Trophoblast cell (in vitro differentiated cells and primary cell): ENCODE measurements around the gene C20orf173.
A peak's percentile ranks its signal among the peaks of the same experiment; 100 is the strongest.

Source experiments
- DNase-seq, 2 donors: peaks; one replicate each; pipeline ENCODE4 v3.0.0-alpha.2; 2016
- H2AFZ ChIP-seq: 2 replicates; pipeline ENCODE4 v1.6.1; 2013; ENCODE audit warnings: low read length, moderate library complexity, mild to moderate bottlenecking; ENCODE audit not compliant: insufficient read depth, poor library complexity
- H2AK5ac ChIP-seq: 2 replicates; pipeline ENCODE4 v1.6.1; 2013; ENCODE audit warnings: mild to moderate bottlenecking, low read length
- H2BK120ac ChIP-seq: 2 replicates; pipeline ENCODE4 v1.6.1; 2013; ENCODE audit warnings: low read length, mild to moderate bottlenecking, moderate library complexity; ENCODE audit not compliant: insufficient read depth, poor library complexity
- H2BK12ac ChIP-seq: 2 replicates; pipeline ENCODE4 v1.6.1; 2013; ENCODE audit warnings: mild to moderate bottlenecking, low read length, moderate library complexity
- H2BK5ac ChIP-seq: 2 replicates; pipeline ENCODE4 v1.6.1; 2013; ENCODE audit warnings: low read length, low read depth, moderate library complexity, mild to moderate bottlenecking; ENCODE audit not compliant: poor library complexity
- H3K14ac ChIP-seq: 2 replicates; pipeline ENCODE4 v1.6.1; 2013; ENCODE audit warnings: mild to moderate bottlenecking, low read length
- H3K18ac ChIP-seq: 2 replicates; pipeline ENCODE4 v1.6.1; 2013; ENCODE audit warnings: mild to moderate bottlenecking, low read length
- H3K23ac ChIP-seq: 2 replicates; pipeline ENCODE4 v1.6.1; 2013; ENCODE audit warnings: low read length
- H3K27ac ChIP-seq: 2 replicates; pipeline ENCODE4 v1.5.1; 2013; ENCODE audit warnings: low read depth, mild to moderate bottlenecking, inconsistent platforms, low read length, moderate library complexity
- H3K27me3 ChIP-seq: 2 replicates; pipeline ENCODE4 v1.6.1; 2013; ENCODE audit warnings: inconsistent platforms, mild to moderate bottlenecking, low read length, moderate library complexity; ENCODE audit not compliant: insufficient read depth
- H3K36me3 ChIP-seq, 2 experiments: 1 replicate in 1 of 2; 2 replicates in 1 of 2; pipeline ENCODE4 v1.6.1; 2013; ENCODE audit warnings: low read length in 2 of 2, mild to moderate bottlenecking in 2 of 2, moderate library complexity in 1 of 2; ENCODE audit not compliant: insufficient read depth in 2 of 2, control insufficient read depth in 1 of 2
- H3K4ac ChIP-seq: 2 replicates; pipeline ENCODE4 v1.6.1; 2013; ENCODE audit warnings: low read depth, mild to moderate bottlenecking, low read length, moderate library complexity
- H3K4me1 ChIP-seq, 2 experiments: 1 replicate in 1 of 2; 2 replicates in 1 of 2; pipeline ENCODE4 v1.6.1; 2013; ENCODE audit warnings: low read length in 2 of 2, mild to moderate bottlenecking in 2 of 2, moderate library complexity in 1 of 2; ENCODE audit not compliant: insufficient read depth in 2 of 2, control insufficient read depth in 1 of 2
- H3K4me2 ChIP-seq: 2 replicates; pipeline ENCODE4 v1.6.1; 2013; ENCODE audit warnings: inconsistent platforms, mild to moderate bottlenecking, low read length, moderate library complexity
- H3K4me3 ChIP-seq: 2 replicates; pipeline ENCODE4 v1.5.1; 2013; ENCODE audit warnings: mild to moderate bottlenecking, low read depth, low read length, inconsistent platforms
- H3K79me1 ChIP-seq: one replicate; pipeline ENCODE4 v1.6.1; 2013; ENCODE audit warnings: low read length
- H3K79me2 ChIP-seq: 2 replicates; pipeline ENCODE4 v1.6.1; 2013; ENCODE audit warnings: low read length, mild to moderate bottlenecking; ENCODE audit not compliant: control insufficient read depth, insufficient read depth, poor library complexity
- H3K9ac ChIP-seq: 2 replicates; pipeline ENCODE4 v1.6.1; 2013; ENCODE audit warnings: mild to moderate bottlenecking, low read length
- H3K9me3 ChIP-seq: 2 replicates; pipeline ENCODE4 v1.6.1; 2013; ENCODE audit warnings: low read depth, mild to moderate bottlenecking, control low read depth, inconsistent platforms, low read length; ENCODE audit not compliant: insufficient read depth
- H4K12ac ChIP-seq: 2 replicates; pipeline ENCODE4 v1.6.1; 2013; ENCODE audit warnings: low read depth, mild to moderate bottlenecking, low read length, moderate library complexity
- H4K8ac ChIP-seq: 2 replicates; pipeline ENCODE4 v1.6.1; 2013; ENCODE audit warnings: low read depth, mild to moderate bottlenecking, low read length, moderate library complexity
- H4K91ac ChIP-seq: one replicate; pipeline ENCODE4 v1.6.1; 2013; ENCODE audit warnings: low read depth, mild to moderate bottlenecking, low read length, moderate library complexity
- WGBS: extraction: QIAGEN DNeasy Blood & Tissue Kit; methylation state at CpG from one replicate; pipeline ENCODE4 v1.1.7; 2013; ENCODE audit warnings: missing lambda C conversion rate; ENCODE audit not compliant: insufficient read length, insufficient coverage; ENCODE audit errors: extremely low coverage; 5-methylcytosine and 5-hydroxymethylcytosine counted together

C20orf173 gene

GRCh38 chr20:35510951-35511735 lies 18.3 kb downstream of the C20orf173 start:
- no peak overlapping the region for H2BK5ac ChIP-seq
- no peak overlapping the region for H2AK5ac ChIP-seq
- no peak overlapping the region for H3K27ac ChIP-seq
- peaks cover 7 to 10% of the 10 kb centered on the region in 2 experiments for H3K4me1 ChIP-seq
- no peak overlapping the region for H3K14ac ChIP-seq
- H4K8ac ChIP-seq, result no peak overlapping the region
- no peak overlapping the region for H3K4me2 ChIP-seq
- H3K79me2 ChIP-seq, result no peaks in the 10 kb centered on the region
- H2BK12ac ChIP-seq, result no peak overlapping the region
- no peak overlapping the region for H3K23ac ChIP-seq
- no peaks in the 10 kb centered on the region for H3K9me3 ChIP-seq
- no peak overlapping the region for H2BK120ac ChIP-seq
- peaks cover 35% of the 10 kb centered on the region in 2 experiments for H3K36me3 ChIP-seq
- peaks cover 4% of the 10 kb centered on the region for H3K79me1 ChIP-seq
- H3K18ac ChIP-seq, result no peak overlapping the region
- H2AFZ ChIP-seq, result no peak overlapping the region
- no peak overlapping the region for H3K9ac ChIP-seq
- no peak overlapping the region for H3K4me3 ChIP-seq
- no peak overlapping the region for H4K12ac ChIP-seq
- no peak overlapping the region for H4K91ac ChIP-seq
- no peaks in the 10 kb centered on the region for H3K27me3 ChIP-seq
- peak; percentile 74 to 78 for DNase-seq
- no peak overlapping the region for H3K4ac ChIP-seq
- no CpG with 5 or more reads among the region's 12 CpGs for WGBS

- no peak overlapping the region for H3K9ac ChIP-seq
- no peaks in the 10 kb centered on the region for H3K79me1 ChIP-seq
- H2BK5ac ChIP-seq, result no peak overlapping the region
- no peaks in the 10 kb centered on the region for H3K4me1 ChIP-seq
- H3K4me3 ChIP-seq, result no peak overlapping the region
- DNase-seq, result no peak
- no peak overlapping the region for H2AK5ac ChIP-seq
- H3K36me3 ChIP-seq, result peaks cover 46 to 49% of the 10 kb centered on the region in 2 experiments
- no peak overlapping the region for H3K4me2 ChIP-seq
- H2AFZ ChIP-seq, result no peak overlapping the region
- no peak overlapping the region for H4K12ac ChIP-seq
- no peak overlapping the region for H2BK120ac ChIP-seq
- H3K18ac ChIP-seq, result no peak overlapping the region
- H4K8ac ChIP-seq, result no peak overlapping the region
- H3K27ac ChIP-seq, result no peak overlapping the region
- no peak overlapping the region for H3K4ac ChIP-seq
- H3K27me3 ChIP-seq, result no peaks in the 10 kb centered on the region
- H3K23ac ChIP-seq, result no peak overlapping the region
- no peak overlapping the region for H3K14ac ChIP-seq
- WGBS, result no CpG with 5 or more reads among the region's 10 CpGs
- H3K79me2 ChIP-seq, result no peaks in the 10 kb centered on the region
- H4K91ac ChIP-seq, result no peak overlapping the region
- H2BK12ac ChIP-seq, result no peak overlapping the region
- H3K9me3 ChIP-seq, result no peaks in the 10 kb centered on the region
Observed at GRCh38 chr20:35508493-35509218, 20.8 kb downstream of the C20orf173 start.

DNA sequence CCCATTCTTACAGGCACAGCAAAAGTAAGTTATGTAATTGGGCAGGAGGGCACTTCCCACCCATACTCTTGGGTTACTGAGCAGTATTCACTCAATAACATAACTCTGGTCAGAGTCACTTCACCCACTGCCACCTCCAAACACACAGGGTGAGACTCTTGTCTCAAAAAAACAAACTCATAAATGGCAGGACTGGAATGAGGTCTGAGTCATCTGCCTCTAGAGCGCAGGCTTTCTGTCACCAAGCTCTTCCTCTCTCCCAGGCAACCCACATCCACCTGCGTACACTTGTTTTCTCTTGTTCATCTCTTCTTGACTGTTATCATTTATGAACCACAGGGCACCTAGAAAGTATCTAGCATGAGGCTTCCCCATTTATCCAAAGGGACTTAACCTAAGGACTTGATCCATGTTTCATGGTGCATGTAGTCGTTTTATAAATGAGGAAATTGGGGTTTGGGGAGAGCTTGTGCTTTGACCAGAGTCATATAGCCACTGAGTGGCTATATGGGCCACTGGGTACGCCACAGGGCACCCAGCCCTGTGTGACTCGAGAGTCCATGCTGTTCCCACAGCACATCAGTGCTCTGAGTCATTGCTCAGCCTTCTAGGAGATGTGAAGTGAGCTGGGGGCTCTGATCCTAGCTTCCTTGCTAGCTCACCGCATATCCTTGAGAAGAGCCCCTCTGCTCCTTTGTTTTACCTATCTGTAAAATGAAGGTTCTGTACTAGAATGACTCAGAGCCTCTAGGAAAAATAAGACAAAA lies 22.4 kb downstream of the C20orf173 start:
- Histone ChIP-seq H2AFZ (no peak overlapping the region), H3K9me3 (no peaks in the 10 kb centered on the region), H3K27ac (no peak overlapping the region), H3K18ac (no peak overlapping the region), H3K23ac (no peak overlapping the region), H2BK12ac (no peak overlapping the region), H3K4me1 (no peaks in the 10 kb centered on the region), H4K8ac (no peak overlapping the region), H3K9ac (no peak overlapping the region), H4K91ac (no peak overlapping the region), H3K79me1 (no peaks in the 10 kb centered on the region), H3K4ac (no peak overlapping the region), H4K12ac (no peak overlapping the region), H3K4me2 (no peak overlapping the region), H2BK120ac (no peak overlapping the region), H3K79me2 (no peaks in the 10 kb centered on the region), H2BK5ac (no peak overlapping the region), H3K27me3 (no peaks in the 10 kb centered on the region), H2AK5ac (no peak overlapping the region), H3K36me3 (peaks cover 60 to 65% of the 10 kb centered on the region in 2 experiments), H3K4me3 (no peak overlapping the region), H3K14ac (no peak overlapping the region)
- peak in 1 of 2 donors; percentile 51 for DNase-seq
- no CpG with 5 or more reads among the region's 6 CpGs for WGBS

GRCh38 chr20:35506179-35506578 lies 23.3 kb downstream of the C20orf173 start:
- no CpG with 5 or more reads among the region's 3 CpGs for WGBS
- Histone ChIP-seq H2BK5ac (no peak overlapping the region), H3K9ac (no peak overlapping the region), H3K9me3 (no peaks in the 10 kb centered on the region), H2BK12ac (no peak overlapping the region), H3K36me3 (peaks cover 57 to 60% of the 10 kb centered on the region in 2 experiments), H3K18ac (no peak overlapping the region), H3K4me3 (no peak overlapping the region), H3K23ac (no peak overlapping the region), H4K12ac (no peak overlapping the region), H3K4me2 (no peak overlapping the region), H3K79me1 (no peaks in the 10 kb centered on the region), H3K27me3 (no peaks in the 10 kb centered on the region), H3K27ac (no peak overlapping the region), H3K14ac (no peak overlapping the region), H2BK120ac (no peak overlapping the region), H4K91ac (no peak overlapping the region), H2AFZ (no peak overlapping the region), H3K4ac (no peak overlapping the region), H4K8ac (no peak overlapping the region), H3K4me1 (no peaks in the 10 kb centered on the region), H3K79me2 (no peaks in the 10 kb centered on the region), H2AK5ac (no peak overlapping the region)
- peak in 1 of 2 donors; percentile 21 for DNase-seq
